ACC112 (cell line): Measurements from ENCODE around the gene SFI1.
"Not testable (repeated sequence)": the region's sequence is repeated elsewhere in the genome, so short reads cannot be mapped to it uniquely, and the experiment has no call there.

Source experiments
- H2AFZ ChIP-seq: fragments of 200-600 bp; sonication (generic); one replicate; pipeline ENCODE4 v1.6.0; 2017; ENCODE audit warnings: antibody characterized with exemption, low read length; ENCODE audit not compliant: unreplicated experiment
- H3K27ac ChIP-seq: fragments of 200-600 bp; sonication (generic); 2 replicates; pipeline ENCODE4 v1.5.1; 2014; ENCODE audit warnings: low read depth, mild to moderate bottlenecking, antibody characterized with exemption, low read length, moderate library complexity
- H3K27me3 ChIP-seq: fragments of 200-600 bp; sonication (generic); 2 replicates; pipeline ENCODE4 v1.6.1; 2014; ENCODE audit warnings: mild to moderate bottlenecking, antibody characterized with exemption, low read length, moderate library complexity, mixed read lengths; ENCODE audit not compliant: insufficient read depth
- H3K36me3 ChIP-seq: fragments of 200-600 bp; sonication (generic); 2 replicates; pipeline ENCODE4 v1.6.1; 2016; ENCODE audit warnings: mild to moderate bottlenecking, antibody characterized with exemption, low read length, moderate library complexity, mixed read lengths; ENCODE audit not compliant: insufficient read depth
- H3K4me1 ChIP-seq: fragments of 200-600 bp; sonication (generic); one replicate; pipeline ENCODE4 v1.6.1; 2016; ENCODE audit warnings: low read length, mixed read lengths; ENCODE audit not compliant: insufficient read depth, unreplicated experiment, control insufficient read depth
- H3K4me3 ChIP-seq: fragments of 200-600 bp; sonication (generic); 2 replicates; pipeline ENCODE4 v1.5.1; 2014; ENCODE audit warnings: mild to moderate bottlenecking, low read depth, low read length
- H3K79me2 ChIP-seq: fragments of 200-600 bp; sonication (generic); one replicate; pipeline ENCODE4 v1.6.0; 2016; ENCODE audit warnings: low read length; ENCODE audit not compliant: control insufficient read depth, unreplicated experiment, insufficient read depth

The SFI1 gene

DNA sequence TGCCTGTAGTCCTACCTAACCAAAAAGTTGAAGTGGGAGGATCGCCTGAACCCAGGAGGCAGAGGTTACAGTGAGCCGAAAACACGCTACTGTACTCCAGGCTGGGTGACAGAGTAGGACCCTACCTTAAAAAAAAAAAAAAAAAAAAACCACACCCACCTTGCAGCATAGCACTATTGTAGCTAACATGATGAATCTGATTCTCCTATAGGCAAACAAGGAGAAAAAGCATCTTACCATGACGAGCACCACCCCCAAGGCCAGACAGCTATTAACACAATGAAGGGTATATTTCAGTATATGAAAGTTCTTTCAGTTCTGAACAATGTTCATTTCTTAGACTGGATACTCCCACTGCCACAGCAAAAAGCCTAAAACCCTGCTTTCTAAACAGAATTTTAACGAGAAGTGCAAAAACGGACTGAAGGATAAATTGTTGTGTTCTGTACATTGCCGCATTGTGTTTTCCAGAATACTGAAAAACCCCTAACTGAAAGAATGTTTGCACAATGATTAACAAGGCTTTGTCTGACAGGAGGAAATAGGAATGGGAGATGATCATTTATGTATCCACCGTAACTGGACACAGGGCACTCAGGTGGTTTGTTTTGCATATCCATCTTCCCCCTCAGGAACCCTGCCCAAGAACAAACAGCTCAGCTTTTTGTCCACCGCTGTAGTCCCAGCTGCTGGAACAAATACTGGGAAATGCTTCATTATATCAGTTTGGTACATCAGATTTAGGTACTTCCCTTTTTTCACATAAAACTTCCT lies 156.8 kb downstream of the SFI1 start:
- H3K4me3 ChIP-seq, result no peak overlapping the region
- peaks cover 9% of the 10 kb centered on the region for H3K4me1 ChIP-seq
- H3K79me2 ChIP-seq, result peaks cover 46% of the 10 kb centered on the region
- no peak overlapping the region for H3K27ac ChIP-seq
- H3K36me3 ChIP-seq, result peaks cover 3% of the 10 kb centered on the region; the same call in 1 of the 2 replicates
- H3K27me3 ChIP-seq, result no peaks in the 10 kb centered on the region
- no peak overlapping the region for H2AFZ ChIP-seq

- H2AFZ ChIP-seq, result no peak overlapping the region
- H3K36me3 ChIP-seq, result peaks cover 3% of the 10 kb centered on the region; the same call in 1 of the 2 replicates
- H3K27ac ChIP-seq, result no peak overlapping the region
- H3K79me2 ChIP-seq, result peaks cover 53% of the 10 kb centered on the region
- H3K27me3 ChIP-seq, result no peaks in the 10 kb centered on the region
- H3K4me1 ChIP-seq, result peaks cover 7% of the 10 kb centered on the region
- no peak overlapping the region for H3K4me3 ChIP-seq
Measured at GRCh38 chr22:31653944-31654343, 157.6 kb downstream of the SFI1 start.

GRCh38 chr22:31654408-31654807 lies 158.1 kb downstream of the SFI1 start:
- Histone ChIP-seq H3K27ac (no peak overlapping the region), H2AFZ (no peak overlapping the region), H3K4me1 (peaks cover 7% of the 10 kb centered on the region)

GRCh38 chr22:31659246-31659645 lies 162.9 kb downstream of the SFI1 start:
- Histone ChIP-seq H3K27me3 (no peaks in the 10 kb centered on the region), H3K27ac (no peak overlapping the region), H3K36me3 (no peaks in the 10 kb centered on the region), H3K4me3 (no peak overlapping the region), H3K79me2 (peaks cover 47% of the 10 kb centered on the region), H2AFZ (no peak overlapping the region), H3K4me1 (peaks cover 6% of the 10 kb centered on the region)

More at GRCh38 chr22:31654408-31654807, 158.1 kb downstream of the SFI1 start:
- no peaks in the 10 kb centered on the region for H3K27me3 ChIP-seq
- peaks cover 57% of the 10 kb centered on the region for H3K79me2 ChIP-seq
- H3K4me3 ChIP-seq, result no peak overlapping the region
- peaks cover 3% of the 10 kb centered on the region; the same call in 1 of the 2 replicates for H3K36me3 ChIP-seq

DNA sequence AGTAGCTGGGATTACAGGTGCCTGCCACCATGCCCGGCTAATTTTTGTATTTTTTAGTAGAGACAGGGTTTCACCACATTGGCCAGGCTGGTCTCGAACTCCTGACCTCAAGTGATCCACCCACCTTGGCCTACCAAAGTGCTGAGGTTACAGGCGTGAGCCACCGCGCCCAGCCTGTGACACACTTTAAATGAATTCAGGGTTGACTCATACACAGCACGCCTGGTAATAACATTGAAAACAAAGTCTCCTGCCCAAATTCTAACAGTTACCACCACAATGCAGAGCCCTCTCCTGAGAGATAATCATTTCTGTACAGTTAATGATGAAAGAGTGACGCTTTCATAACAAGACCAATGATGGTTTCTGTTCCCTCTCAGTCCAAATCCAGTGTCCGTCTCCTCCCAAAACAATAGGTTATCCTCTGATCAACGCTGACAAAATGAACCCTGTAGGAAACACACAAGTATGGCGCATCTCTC lies 164.6 kb downstream of the SFI1 start:
- peaks cover 40% of the 10 kb centered on the region for H3K79me2 ChIP-seq
- H3K36me3 ChIP-seq, H3K4me1 ChIP-seq, H2AFZ ChIP-seq, H3K27me3 ChIP-seq: not testable (repeated sequence)
- H3K4me3 ChIP-seq, result peak overlapping the region; percentile 87
- H3K27ac ChIP-seq, result peak overlapping the region; percentile 88

DNA sequence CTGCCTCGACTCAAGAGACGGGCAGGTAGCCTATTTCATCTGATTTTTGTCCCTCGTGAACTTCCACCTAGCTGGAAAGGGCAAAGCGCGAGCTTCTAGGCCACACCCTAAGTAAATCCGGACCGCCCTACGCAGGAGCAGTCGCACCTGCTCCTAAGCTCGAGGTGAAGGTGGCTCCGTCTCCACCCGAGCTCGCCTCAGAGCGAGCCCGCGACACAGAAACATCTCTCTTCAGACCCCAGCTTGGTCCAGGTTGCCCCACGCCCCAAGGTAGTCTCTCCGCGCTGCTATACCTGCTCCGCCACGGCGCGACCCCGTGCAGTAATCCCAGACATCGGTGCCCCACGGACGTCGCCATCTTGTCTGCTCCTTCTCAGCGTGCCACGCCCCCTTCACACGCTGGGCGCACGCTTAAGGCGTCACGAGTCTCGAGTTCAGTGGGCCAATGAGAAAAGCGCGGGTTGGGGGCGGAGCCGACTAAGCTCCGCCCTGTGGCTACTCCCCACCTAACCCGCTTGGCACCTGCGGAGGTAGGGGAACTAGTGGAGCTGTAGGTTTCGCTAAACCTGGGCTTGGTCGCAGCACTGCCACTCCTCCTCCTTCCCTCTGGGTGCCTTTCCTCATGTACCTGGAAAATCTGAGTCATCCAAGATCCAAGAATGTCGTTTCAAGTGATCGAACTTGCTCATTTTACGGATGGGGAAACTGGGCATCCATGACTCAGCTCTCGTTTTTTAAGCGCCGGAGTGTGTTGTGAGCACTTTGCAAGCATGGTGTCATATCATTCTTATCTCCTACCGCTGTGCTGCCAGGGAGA lies 165.7 kb downstream of the SFI1 start, which contains the start of gene PISD:
PISD (minus strand) TSS at position 365 of the 817 bp plus-strand sequence; CDS start at position 358, 7 bp downstream.
- Histone ChIP-seq H3K36me3 (no peaks in the 10 kb centered on the region), H3K79me2 (peaks cover 35% of the 10 kb centered on the region), H3K4me3 (peak within 1 kb of the TSS; percentile 87), H3K4me1 (peaks cover 6% of the 10 kb centered on the region), H3K27me3 (no peaks in the 10 kb centered on the region), H2AFZ (peak within 1 kb of the TSS; percentile 49), H3K27ac (peak within 1 kb of the TSS; percentile 88)

DNA sequence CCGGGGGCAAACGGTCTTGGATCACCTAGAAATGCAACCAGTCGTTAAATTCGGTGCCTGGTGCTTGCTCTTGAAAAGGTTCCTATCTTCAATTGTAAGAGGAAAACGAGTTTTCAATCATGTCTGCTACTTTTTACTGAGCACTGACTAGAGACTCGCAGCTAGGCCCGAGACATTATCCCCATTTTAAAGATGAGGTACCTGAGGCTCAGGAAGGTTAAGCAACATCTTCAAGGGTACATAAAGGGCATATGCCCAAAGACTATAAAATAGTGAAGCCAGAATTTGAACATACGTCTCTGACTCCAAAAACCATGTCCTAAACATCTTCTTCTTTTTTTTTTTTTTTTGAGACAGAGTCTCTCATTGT lies 166.3 kb downstream of the SFI1 start:
- Histone ChIP-seq H3K36me3 (no peaks in the 10 kb centered on the region), H3K79me2 (peaks cover 34% of the 10 kb centered on the region), H3K27me3 (no peaks in the 10 kb centered on the region), H3K4me3 (peak overlapping the region; percentile 87), H3K27ac (peak overlapping the region; percentile 1; the same call in 1 of the 2 replicates), H3K4me1 (peaks cover 6% of the 10 kb centered on the region), H2AFZ (peak overlapping the region; percentile 49)
